NCI-H345 (cell line): ENCODE data around the gene ENO2.
"Not testable (repeated sequence)": the region's sequence is repeated elsewhere in the genome, so short reads cannot be mapped to it uniquely, and the experiment has no call there.

Experiments used
- DNase-seq: peaks from one replicate; lab custom pipeline; 2025; lab: John Stamatoyannopoulos, UW

Gene ENO2

GRCh38 chr12:6886206-6886999, 28.0 kb upstream of the ENO2 start:
- DNase-seq = not testable (repeated sequence)

- DNase-seq = no peak
Measured at GRCh38 chr12:6887460-6887859, 26.9 kb upstream of the ENO2 start.

DNA sequence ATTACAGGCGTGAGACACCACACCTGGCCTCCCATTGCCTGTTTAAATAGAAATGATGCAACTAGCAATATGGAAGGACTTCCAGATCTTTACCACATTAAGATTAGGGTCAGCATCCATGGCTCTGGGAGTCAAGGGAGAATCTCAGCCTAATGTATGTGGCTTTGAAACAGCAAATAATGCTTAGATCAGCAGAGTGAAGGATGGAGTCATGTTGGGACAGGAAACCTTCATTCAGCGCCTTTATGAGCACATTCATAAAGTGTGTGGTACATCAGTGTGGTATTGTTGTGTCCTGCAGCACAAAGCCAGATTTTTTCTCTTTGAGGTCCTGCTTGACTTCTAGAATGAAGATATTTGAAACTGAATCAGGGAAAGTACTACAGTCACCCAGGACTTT, 26.0 kb upstream of the ENO2 start:
- no peak for DNase-seq

DNA sequence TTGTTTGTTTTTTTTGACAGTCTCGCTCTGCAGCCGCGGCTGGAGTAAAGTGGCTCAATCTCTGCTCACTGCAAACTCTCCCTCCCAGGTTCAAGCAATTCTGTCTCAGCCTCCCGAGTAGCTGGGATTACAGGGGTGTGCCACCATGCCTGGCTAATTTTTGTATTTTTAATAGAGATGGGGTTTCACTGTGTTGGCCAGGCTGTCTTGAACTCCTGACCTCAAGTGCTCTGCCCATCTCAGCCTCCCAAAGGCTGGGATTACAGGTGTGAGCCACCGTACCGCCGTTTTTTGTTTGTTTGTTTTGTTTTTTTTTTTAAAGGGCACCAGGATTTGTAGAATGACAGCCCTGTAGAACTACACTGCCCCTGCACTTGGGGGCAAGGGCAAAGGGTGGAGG, 25.6 kb upstream of the ENO2 start:
- not testable (repeated sequence) for DNase-seq

DNA sequence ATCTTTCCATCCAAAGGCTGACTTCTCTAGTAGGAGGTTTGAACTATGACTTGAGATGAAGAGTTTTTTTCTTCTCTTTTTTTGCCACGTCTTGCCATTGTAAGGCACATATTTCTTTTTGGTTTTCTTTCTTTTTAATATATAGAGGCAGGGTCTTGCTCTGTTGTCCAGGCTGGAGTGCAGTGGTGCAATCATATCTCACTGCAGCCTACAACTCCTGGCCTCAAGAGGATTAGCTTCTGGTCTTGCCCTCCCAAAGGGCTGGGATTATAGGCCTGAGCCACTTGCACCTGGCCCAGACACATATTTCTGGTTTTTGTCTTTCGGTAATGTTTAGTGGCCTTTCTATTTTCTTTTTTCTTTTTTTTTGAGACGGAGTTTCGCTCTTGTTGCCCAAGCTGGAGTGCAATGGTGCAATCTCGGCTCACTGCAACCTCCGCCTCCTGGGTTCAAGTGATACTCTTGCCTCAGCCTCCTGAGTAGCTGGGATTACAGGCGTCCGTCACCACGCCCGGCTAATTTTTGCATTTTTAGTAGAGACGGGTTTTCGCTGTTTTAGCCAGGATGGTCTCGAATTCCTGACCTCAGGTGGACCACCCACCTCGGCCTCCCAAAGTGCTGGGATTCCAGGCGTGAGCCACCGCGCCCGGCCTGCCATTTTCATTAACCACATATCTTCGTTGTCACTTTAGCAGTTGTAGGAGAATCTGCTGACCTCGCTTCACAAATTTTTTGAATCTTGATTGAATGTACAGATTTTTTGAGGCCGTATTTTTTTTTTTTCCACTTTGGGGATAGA, 24.4 kb upstream of the ENO2 start:
- DNase-seq = not testable (repeated sequence)

GRCh38 chr12:6890789-6891645, 23.4 kb upstream of the ENO2 start:
- DNase-seq = peak; percentile 98

GRCh38 chr12:6891646-6892001, 22.8 kb upstream of the ENO2 start:
- no peak for DNase-seq

- DNase-seq = not testable (repeated sequence)
Measured at GRCh38 chr12:6892683-6893082, 21.7 kb upstream of the ENO2 start.

- DNase-seq = no peak
Measured at GRCh38 chr12:6894321-6894720, 20.1 kb upstream of the ENO2 start.

- no peak for DNase-seq
Measured at GRCh38 chr12:6896846-6897435, 17.4 kb upstream of the ENO2 start.

- no peak for DNase-seq
Measured at GRCh38 chr12:6899427-6899826, 15.0 kb upstream of the ENO2 start.

GRCh38 chr12:6899837-6900519, 14.4 kb upstream of the ENO2 start:
- DNase-seq = peak; percentile 78

GRCh38 chr12:6902448-6902847, 11.9 kb upstream of the ENO2 start:
- no peak for DNase-seq

- no peak for DNase-seq
Measured at GRCh38 chr12:6903722-6904121, 10.7 kb upstream of the ENO2 start.

GRCh38 chr12:6904280-6905276, 9.8 kb upstream of the ENO2 start, which contains the start of gene LRRC23:
LRRC23 (plus strand) TSS chr12:6904822; CDS start chr12:6905634, 812 bp downstream.
- DNase-seq = peak; percentile 97

GRCh38 chr12:6905414-6906040, 8.9 kb upstream of the ENO2 start:
- no peak for DNase-seq

DNA sequence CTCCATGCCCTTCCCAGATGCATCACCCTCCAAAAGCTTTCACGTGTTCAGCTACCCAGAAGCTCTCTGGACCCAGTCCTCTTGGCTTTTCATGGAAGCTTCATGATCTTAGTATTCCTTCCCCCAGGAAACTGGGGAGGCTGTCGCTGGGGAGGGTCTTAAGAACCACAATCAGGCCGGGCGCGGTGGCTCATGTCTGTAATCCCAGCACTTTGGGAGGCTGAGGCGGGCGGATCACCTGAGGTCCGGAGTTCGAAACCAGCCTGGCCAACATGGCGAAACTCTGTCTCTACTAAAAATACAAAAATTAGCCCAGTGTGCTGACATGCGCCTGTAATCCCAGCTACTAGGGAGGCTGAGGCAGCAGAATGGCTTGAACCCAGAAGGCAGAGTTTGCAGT, 6.2 kb upstream of the ENO2 start:
- not testable (repeated sequence) for DNase-seq

GRCh38 chr12:6909421-6910145, 4.8 kb upstream of the ENO2 start:
- no peak for DNase-seq
